GM21619 (cell line): ENCODE data around the gene SETD3.
"Not testable (repeated sequence)": the region's sequence is repeated elsewhere in the genome, so short reads cannot be mapped to it uniquely, and the experiment has no call there.

Experiments used
- ATAC-seq: cut with Tn5 transposase; IDR thresholded peaks from one replicate; pipeline ENCODE4 v1.9.1; 2021; ENCODE audit not compliant: unreplicated experiment

Gene SETD3

DNA sequence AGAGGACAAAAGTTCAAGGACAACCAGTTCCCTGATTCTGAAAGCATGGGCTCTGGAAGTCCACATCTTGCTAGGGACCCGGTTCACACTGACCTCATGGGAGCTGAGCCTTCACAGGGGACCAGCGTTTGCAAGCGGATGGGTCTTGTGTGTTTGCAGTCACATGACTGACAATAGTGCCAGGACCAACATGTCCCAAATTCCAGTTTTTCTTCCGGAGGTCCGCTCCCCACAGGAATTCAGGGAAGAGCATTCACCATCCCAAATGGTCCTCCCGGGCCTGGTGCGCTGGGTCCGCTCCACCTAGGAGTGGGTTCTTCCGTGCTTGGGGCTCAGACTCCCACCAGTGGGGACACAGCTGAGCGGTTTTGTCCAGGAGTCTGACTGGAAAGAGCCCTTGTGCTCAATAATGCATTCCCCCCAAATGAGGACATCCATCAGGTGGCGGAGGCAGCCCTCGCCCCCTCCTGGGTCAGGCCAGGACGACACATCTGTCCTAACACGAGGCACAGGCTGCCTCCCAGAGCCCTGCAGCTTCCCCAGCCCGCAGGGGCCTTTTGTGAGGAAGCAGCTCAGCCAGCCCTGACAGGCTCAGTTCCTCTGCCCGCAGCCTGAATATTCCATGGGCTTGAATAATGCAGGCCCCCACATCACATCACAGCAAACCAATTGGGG, 116.9 kb downstream of the SETD3 start:
- no peak for ATAC-seq

- no peak for ATAC-seq
Observed at GRCh38 chr14:99363051-99363450, 117.6 kb downstream of the SETD3 start.

DNA sequence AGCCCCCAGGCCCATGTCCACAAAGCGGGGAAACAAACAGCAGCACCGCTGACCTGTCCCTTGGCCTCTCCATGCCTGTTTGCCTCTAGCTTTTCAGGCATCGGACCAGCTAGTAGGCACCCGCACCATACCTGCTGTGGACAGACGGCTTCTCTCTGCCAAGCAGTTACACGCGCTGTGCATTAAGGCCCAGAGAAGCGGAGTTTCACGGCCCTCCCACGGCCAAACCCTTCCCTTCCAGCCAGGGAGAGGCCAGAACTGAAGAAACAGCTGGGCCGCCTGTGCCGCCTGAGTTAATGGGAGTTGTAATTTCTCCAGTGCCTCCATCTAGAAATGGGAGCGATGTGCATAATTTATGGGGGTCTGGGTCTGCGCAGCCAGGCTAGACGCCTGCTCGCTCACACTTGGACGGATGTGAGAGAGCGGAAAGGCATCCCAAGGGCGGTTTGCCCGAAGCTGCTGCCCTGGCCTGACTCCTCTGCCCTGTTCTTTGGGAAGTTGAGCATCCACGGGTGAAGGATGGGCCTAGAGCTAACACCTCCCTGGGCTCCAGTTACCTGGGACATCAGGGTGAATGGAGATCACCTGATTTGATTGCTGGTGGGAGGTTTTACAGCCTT, 119.0 kb downstream of the SETD3 start:
- no peak for ATAC-seq

- no peak for ATAC-seq
Observed at GRCh38 chr14:99360774-99361595, 119.7 kb downstream of the SETD3 start.

- ATAC-seq, result no peak
Observed at GRCh38 chr14:99359906-99360305, 120.8 kb downstream of the SETD3 start.

DNA sequence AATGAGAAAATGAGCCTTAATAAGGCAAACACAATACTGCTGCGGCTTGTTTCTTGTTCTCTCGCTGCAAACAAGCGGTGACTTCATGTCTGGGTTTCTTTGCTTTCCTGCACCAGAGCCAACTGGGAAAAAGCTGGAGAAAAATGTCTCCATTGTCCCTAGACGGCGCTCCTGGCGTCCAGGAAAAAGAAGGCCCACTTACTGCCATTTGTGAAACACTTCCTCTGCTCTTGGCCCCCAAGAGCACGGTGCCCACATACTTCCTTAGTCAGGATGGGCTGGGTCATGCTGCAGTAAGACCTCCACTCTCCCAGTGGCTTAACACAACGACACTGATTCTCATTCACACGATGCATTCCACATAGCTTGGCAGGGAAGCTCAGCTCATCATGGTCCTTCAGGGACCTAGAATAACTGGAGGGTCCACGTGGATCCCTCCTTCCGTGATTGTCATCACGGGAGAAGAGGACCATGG, 122.7 kb downstream of the SETD3 start:
- ATAC-seq, result no peak

DNA sequence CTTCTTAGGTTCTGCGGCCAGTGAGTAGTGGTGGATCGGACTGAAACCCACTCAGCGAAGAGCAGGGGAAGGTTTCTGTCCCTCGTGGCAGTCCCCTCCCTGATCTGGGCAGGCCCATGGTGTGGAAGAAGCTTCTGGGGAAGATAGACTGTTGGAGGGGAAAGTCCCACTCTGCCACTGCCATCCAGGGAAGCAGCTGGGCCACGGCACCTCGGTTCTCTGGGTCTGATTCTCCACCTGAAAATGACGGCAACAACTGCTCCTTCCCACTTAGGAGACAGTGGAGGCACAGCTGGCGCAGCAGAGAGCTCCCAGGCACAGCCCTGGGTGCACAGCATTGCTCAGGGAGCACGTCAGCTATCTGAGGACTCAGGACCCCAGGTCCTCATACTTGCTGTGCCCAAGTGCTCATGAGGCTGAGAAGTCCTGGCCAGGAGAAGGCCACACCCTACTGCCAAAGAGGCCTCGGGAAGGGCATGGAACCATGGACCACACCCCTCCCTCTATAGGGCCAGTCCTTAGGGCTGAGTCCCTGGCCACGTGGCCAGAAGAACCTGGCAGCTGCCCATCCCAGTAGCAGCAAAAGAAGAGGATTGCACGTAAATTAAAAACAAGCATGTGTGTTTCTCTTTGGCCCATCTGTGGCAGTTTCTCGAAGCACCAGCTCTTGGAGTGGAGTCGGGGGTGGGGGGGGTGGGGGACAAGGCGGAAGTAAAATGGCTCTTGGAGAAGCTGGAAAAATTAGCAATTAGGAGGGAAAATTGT, 123.3 kb downstream of the SETD3 start:
- no peak for ATAC-seq

DNA sequence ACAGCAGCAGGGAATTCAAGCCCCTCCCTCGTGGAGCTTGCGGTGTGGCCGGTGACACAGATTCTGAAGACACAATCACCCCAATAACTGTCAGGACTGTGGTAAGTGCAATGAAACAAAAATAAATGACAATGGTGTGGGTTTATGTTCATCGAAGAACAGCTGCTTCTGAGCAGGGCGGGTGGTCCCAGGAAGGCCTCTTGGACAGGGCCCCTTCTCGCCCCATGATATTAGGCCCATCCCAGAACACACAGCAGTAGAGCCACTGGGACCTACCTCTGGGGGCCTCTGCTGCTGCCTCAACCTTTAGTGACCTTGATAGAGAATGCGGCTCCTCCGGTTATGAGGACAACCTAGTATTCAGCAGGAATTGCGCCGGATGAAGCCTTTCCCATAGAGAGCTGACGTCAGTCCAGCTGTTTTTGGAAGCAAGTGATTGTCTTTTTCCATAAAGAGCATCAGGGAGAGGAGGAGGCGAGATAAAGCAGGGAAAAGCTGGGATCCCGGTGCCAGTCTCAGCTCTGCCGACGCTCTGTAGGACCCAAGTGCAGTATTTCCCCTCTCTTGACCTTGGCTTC, 124.5 kb downstream of the SETD3 start:
- ATAC-seq, result no peak

- no peak for ATAC-seq
Observed at GRCh38 chr14:99354166-99354875, 126.3 kb downstream of the SETD3 start.

GRCh38 chr14:99352688-99353280, 127.9 kb downstream of the SETD3 start:
- ATAC-seq, result no peak

GRCh38 chr14:99351166-99352007, 129.3 kb downstream of the SETD3 start:
- no peak for ATAC-seq

DNA sequence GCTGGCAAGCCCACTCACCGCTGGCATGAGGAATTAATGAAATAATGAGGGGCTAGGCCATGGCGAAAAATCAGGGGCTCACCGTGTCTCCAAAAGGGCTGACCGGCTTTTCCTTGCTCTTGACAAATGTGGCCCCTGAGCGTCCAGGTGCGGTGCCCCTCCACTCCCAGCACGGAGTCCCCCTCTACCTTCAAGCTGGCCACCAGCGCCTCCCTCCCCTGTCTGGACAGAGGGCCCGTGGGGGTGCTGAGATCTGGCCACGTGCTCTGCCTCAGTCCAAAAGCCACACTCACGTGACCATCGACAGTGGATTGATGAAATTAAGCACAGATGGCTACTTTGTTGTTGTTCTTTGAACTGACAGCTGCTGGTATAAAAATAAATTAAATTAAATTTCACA, 129.9 kb downstream of the SETD3 start:
- ATAC-seq, result no peak

GRCh38 chr14:99349721-99350495, 130.8 kb downstream of the SETD3 start:
- ATAC-seq, result no peak

- ATAC-seq, result no peak
Observed at GRCh38 chr14:99348816-99349614, 131.6 kb downstream of the SETD3 start.

GRCh38 chr14:99348231-99348630, 132.4 kb downstream of the SETD3 start:
- not testable (repeated sequence) for ATAC-seq
